NCI-H345 treated with DMSO at 0.1 percent for 48 hours (cell line): ENCODE measurements around the gene TMEM243.

ENCODE experiments used
- DNase-seq: peaks from one replicate; lab custom pipeline; 2025; ENCODE audit not compliant: unreplicated experiment; lab: John Stamatoyannopoulos, UW

TMEM243 gene

GRCh38 chr7:87159538-87159937, 60.0 kb downstream of the TMEM243 start:
- no peak for DNase-seq

GRCh38 chr7:87156709-87157108, 62.8 kb downstream of the TMEM243 start:
- DNase-seq, result no peak

- no peak for DNase-seq
These were observed 63.7 kb downstream of the TMEM243 start for GRCh38 chr7:87155788-87156187.

- no peak for DNase-seq
These were observed 65.0 kb downstream of the TMEM243 start for GRCh38 chr7:87154569-87154968.

GRCh38 chr7:87154166-87154565, 65.4 kb downstream of the TMEM243 start:
- no peak for DNase-seq

- peak; percentile 31 for DNase-seq
These were observed 66.5 kb downstream of the TMEM243 start for GRCh38 chr7:87152897-87153641.

- peak; percentile 92 for DNase-seq
These were observed 67.2 kb downstream of the TMEM243 start, which contains the start of gene DMTF1 for GRCh38 chr7:87152112-87152896. DMTF1 (plus strand) TSS chr7:87152453; CDS start chr7:87164942, 12,489 bp downstream.

GRCh38 chr7:87151729-87152111, 67.8 kb downstream of the TMEM243 start:
- no peak for DNase-seq

GRCh38 chr7:87151002-87151728, 68.4 kb downstream of the TMEM243 start:
- DNase-seq, result no peak

GRCh38 chr7:87148332-87148955, 71.1 kb downstream of the TMEM243 start:
- no peak for DNase-seq

GRCh38 chr7:87147500-87147899, 72.0 kb downstream of the TMEM243 start:
- DNase-seq, result no peak

- DNase-seq, result no peak
These were observed 72.7 kb downstream of the TMEM243 start for GRCh38 chr7:87146740-87147386.
